ENCODE results near the gene A2ML1.
"Not testable (repeated sequence)": the region's sequence is repeated elsewhere in the genome, so short reads cannot be mapped to it uniquely, and the experiment has no call there.

The A2ML1 gene

GRCh38 chr12:8855891-8856290 lies 33.5 kb downstream of the A2ML1 start:
- DNase-seq (ENCODE audit: low read depth): no peak

- not testable (repeated sequence) for DNase-seq (ENCODE audit: low read depth)
These were observed 37.0 kb downstream of the A2ML1 start for GRCh38 chr12:8859448-8859847.

- peak; percentile 46 for DNase-seq (ENCODE audit: low read depth)
These were observed 37.9 kb downstream of the A2ML1 start for GRCh38 chr12:8860165-8860961.

- DNase-seq (ENCODE audit: low read depth): no peak
These were observed 44.0 kb downstream of the A2ML1 start for GRCh38 chr12:8866429-8866828.

GRCh38 chr12:8867009-8867408 lies 44.6 kb downstream of the A2ML1 start:
- DNase-seq (ENCODE audit: low read depth): no peak

- DNase-seq (ENCODE audit: low read depth): no peak
These were observed 45.4 kb downstream of the A2ML1 start for GRCh38 chr12:8867786-8868185.

- no peak for DNase-seq (ENCODE audit: low read depth)
These were observed 48.2 kb downstream of the A2ML1 start for GRCh38 chr12:8870586-8870985.

GRCh38 chr12:8871068-8871467 lies 48.6 kb downstream of the A2ML1 start:
- DNase-seq (ENCODE audit: low read depth): no peak

GRCh38 chr12:8876887-8877286 lies 54.5 kb downstream of the A2ML1 start:
- no peak for DNase-seq (ENCODE audit: low read depth)

GRCh38 chr12:8886502-8887284 lies 64.3 kb downstream of the A2ML1 start:
- no peak for DNase-seq (ENCODE audit: low read depth)

- DNase-seq (ENCODE audit: low read depth): no peak
These were observed 64.9 kb downstream of the A2ML1 start for GRCh38 chr12:8887285-8887715.

GRCh38 chr12:8890313-8891085 lies 68.1 kb downstream of the A2ML1 start:
- peak; percentile 56 for DNase-seq (ENCODE audit: low read depth)

GRCh38 chr12:8891976-8892375 lies 69.6 kb downstream of the A2ML1 start:
- no peak for DNase-seq (ENCODE audit: low read depth)

- DNase-seq (ENCODE audit: low read depth): no peak
These were observed 72.0 kb downstream of the A2ML1 start for GRCh38 chr12:8894378-8894777.

GRCh38 chr12:8894986-8895385 lies 72.6 kb downstream of the A2ML1 start:
- no peak for DNase-seq (ENCODE audit: low read depth)

- DNase-seq (ENCODE audit: low read depth): no peak
These were observed 74.7 kb downstream of the A2ML1 start for GRCh38 chr12:8897081-8897480.

GRCh38 chr12:8899830-8900229 lies 77.4 kb downstream of the A2ML1 start:
- no peak for DNase-seq (ENCODE audit: low read depth)

GRCh38 chr12:8902703-8903102 lies 80.3 kb downstream of the A2ML1 start:
- not testable (repeated sequence) for DNase-seq (ENCODE audit: low read depth)

GRCh38 chr12:8903646-8904045 lies 81.2 kb downstream of the A2ML1 start:
- no peak for DNase-seq (ENCODE audit: low read depth)

- DNase-seq (ENCODE audit: low read depth): no peak
These were observed 82.2 kb downstream of the A2ML1 start for GRCh38 chr12:8904665-8905064.

GRCh38 chr12:8905546-8905945 lies 83.1 kb downstream of the A2ML1 start:
- no peak for DNase-seq (ENCODE audit: low read depth)

All from ELR (cell line).